Epithelial cell of esophagus (primary cell): ENCODE data around the gene CCDC88C.

Experiments used
- DNase-seq: peaks from one replicate; pipeline ENCODE4 v3.0.0; 2010; ENCODE audit warnings: low read depth
- H3K4me3 ChIP-seq: 2 replicates; pipeline ENCODE4 v1.5.1; 2011; ENCODE audit warnings: mild to moderate bottlenecking, low read length, control low read depth
- CTCF ChIP-seq: IDR thresholded peaks from 2 replicates; pipeline ENCODE4 v1.5.1; 2011; ENCODE audit warnings: low read depth, mild to moderate bottlenecking, low read length, control low read depth, inconsistent platforms; ENCODE audit not compliant: insufficient read depth; ENCODE audit errors: missing control alignments

The CCDC88C gene

GRCh38 chr14:91401751-91402150 is 15.9 kb downstream of the CCDC88C start:
- TF ChIP-seq CTCF = no peak
- H3K4me3 ChIP-seq = no peak overlapping the region
- DNase-seq = no peak

GRCh38 chr14:91400696-91401095 is 16.9 kb downstream of the CCDC88C start:
- no peak for DNase-seq
- TF ChIP-seq CTCF = no peak
- H3K4me3 ChIP-seq = no peak overlapping the region

- H3K4me3 ChIP-seq = no peak overlapping the region
- DNase-seq = no peak
- TF ChIP-seq CTCF = no peak
Observed at GRCh38 chr14:91399868-91400640, 17.6 kb downstream of the CCDC88C start.

- H3K4me3 ChIP-seq = no peak overlapping the region
Observed at GRCh38 chr14:91398707-91399106, 18.9 kb downstream of the CCDC88C start.

GRCh38 chr14:91397965-91398591 is 19.5 kb downstream of the CCDC88C start:
- no peak for TF ChIP-seq CTCF
- no peak for DNase-seq
- H3K4me3 ChIP-seq = no peak overlapping the region

More at GRCh38 chr14:91398707-91399106, 18.9 kb downstream of the CCDC88C start:
- TF ChIP-seq CTCF = no peak
- no peak for DNase-seq

GRCh38 chr14:91396959-91397815 is 20.4 kb downstream of the CCDC88C start:
- DNase-seq = peak; percentile 44

More at GRCh38 chr14:91396959-91397815, 20.4 kb downstream of the CCDC88C start:
- no peak for TF ChIP-seq CTCF
- peak overlapping the region; percentile 34 for H3K4me3 ChIP-seq
